ENCODE results near the gene ANXA3. TPM values are rescaled to one million over a fixed set of nuclear protein-coding genes. Genes with fewer than 3 reads are reported as not detected.

ANXA3 gene
- total and polyA plus RNA-seq, 2 donors (not counting 3 experiments of a cell fraction or from before 2014, with no cell fraction given) = 52.9 to 78.4 TPM

GRCh38 chr4:78533854-78534253 lies 17.7 kb upstream of the ANXA3 start:
- dilution Hi-C loops (cut with MboI; ENCODE audit: extremely low pct_ligation_motif_present, low sequenced_read_pairs) = no loop called here
- BruUV-seq (replicated peaks) = no TSS peak
- TF ChIP-seq GATA2 (IDR thresholded peaks at IDR 0.05; ENCODE audit: insufficient read depth, insufficient read length, low read depth, low read length) (no peak), POLR2A (IDR thresholded peaks at IDR 0.05; ENCODE audit: low read depth, low read length) (no peak), EZH2 (IDR thresholded peaks at IDR 0.05; ENCODE audit: borderline replicate concordance, low read depth, low read length, severe bottlenecking) (no peak), JUN (IDR thresholded peaks at IDR 0.05; ENCODE audit: borderline replicate concordance, insufficient read depth, insufficient read length, low read depth) (no peak), MYC (IDR thresholded peaks at IDR 0.05; ENCODE audit: low read depth, low read length) (no peak), FOS (IDR thresholded peaks at IDR 0.05; ENCODE audit: borderline replicate concordance, insufficient read depth, low read length) (no peak), MAX (IDR thresholded peaks at IDR 0.05; ENCODE audit: insufficient read depth, insufficient read length) (no peak), CTCF (IDR thresholded peaks at IDR 0.05; ENCODE audit: extremely low read depth in 1 of 2, insufficient read depth in 1 of 2, low read depth in 1 of 2, low read length in 2 of 2) (no peak), POLR2AphosphoS5 (IDR thresholded peaks at IDR 0.05; ENCODE audit: insufficient read depth, low read depth, low read length) (no peak)
- intact Hi-C loops (cut with micrococcal nuclease) = no loop called here
- H3K27me3 ChIP-seq (ENCODE audit: control insufficient read depth in 2 of 2, insufficient read depth in 2 of 2, low read length in 2 of 2) = no peaks in the 10 kb centered on the region
- H2AFZ ChIP-seq (ENCODE audit: low read depth, low read length) = no peak overlapping the region
- no peak overlapping the region for H3K27ac ChIP-seq (ENCODE audit: insufficient read depth, low read depth, low read length)
- H3K36me3 ChIP-seq (ENCODE audit: control insufficient read depth in 2 of 2, extremely low read depth in 1 of 2, insufficient read depth in 2 of 2, low read length in 2 of 2) = no peaks in the 10 kb centered on the region
- DNase-seq (ENCODE audit: low read depth, low spot score) (no peak), FAIRE-seq (no peak)
- no peaks in the 10 kb centered on the region for H3K9me3 ChIP-seq (replicated peaks; ENCODE audit: control insufficient read depth, insufficient read depth, low read length)
- H3K9me1 ChIP-seq (replicated peaks; ENCODE audit: control insufficient read depth, extremely low read depth, insufficient read depth, low read length) = no peaks in the 10 kb centered on the region
- H3K4me2 ChIP-seq (ENCODE audit: insufficient read depth, low read length) = no peak overlapping the region
- CTCF ChIA-PET = interaction anchor here (1.4 kb wide), 1 partner anchor 10 kb away, joined by 3 read pairs; no protein-coding TSS in a partner anchor
- H3K4me1 ChIP-seq (ENCODE audit: control insufficient read depth, extremely low read depth, insufficient read depth, low read length) = peaks cover 24% of the 10 kb centered on the region
- H3K9ac ChIP-seq (replicated peaks; ENCODE audit: extremely low read depth, insufficient read depth, low read length) = no peak overlapping the region
- no peak overlapping the region for H3K4me3 ChIP-seq (replicated peaks in 1 of 3; ENCODE audit: insufficient read depth in 1 of 3, low read depth in 1 of 3, low read length in 3 of 3)
- H4K20me1 ChIP-seq (replicated peaks; ENCODE audit: control insufficient read depth, extremely low read depth, insufficient read depth, low read length) = no peaks in the 10 kb centered on the region
- POLR2A ChIA-PET = no interaction called here
- H3K79me2 ChIP-seq (ENCODE audit: control insufficient read depth, insufficient read depth, low read length) = no peaks in the 10 kb centered on the region
